ENCODE results near the gene TMEM38B.

GRCh38 chr9:105702207-105702606, 7.9 kb downstream of the TMEM38B start:
- TF ChIP-seq CTCF (conservative IDR thresholded peaks at IDR 0.05; ENCODE audit: low read length) (no peak), EZH2phosphoT487 (IDR thresholded peaks at IDR 0.05; ENCODE audit: borderline replicate concordance, low read depth, low read length) (no peak)
